Ramos (cell line): ENCODE results near the gene UFSP1.

Experiments
- in situ Hi-C: fragments of 300-500 bp; cut with MboI; formaldehyde crosslinking; loops from one replicate; pipeline ENCODE4 v1.14.3; 2022; ENCODE audit warnings: low sequenced_read_pairs; ENCODE audit not compliant: unreplicated experiment

UFSP1 gene

DNA sequence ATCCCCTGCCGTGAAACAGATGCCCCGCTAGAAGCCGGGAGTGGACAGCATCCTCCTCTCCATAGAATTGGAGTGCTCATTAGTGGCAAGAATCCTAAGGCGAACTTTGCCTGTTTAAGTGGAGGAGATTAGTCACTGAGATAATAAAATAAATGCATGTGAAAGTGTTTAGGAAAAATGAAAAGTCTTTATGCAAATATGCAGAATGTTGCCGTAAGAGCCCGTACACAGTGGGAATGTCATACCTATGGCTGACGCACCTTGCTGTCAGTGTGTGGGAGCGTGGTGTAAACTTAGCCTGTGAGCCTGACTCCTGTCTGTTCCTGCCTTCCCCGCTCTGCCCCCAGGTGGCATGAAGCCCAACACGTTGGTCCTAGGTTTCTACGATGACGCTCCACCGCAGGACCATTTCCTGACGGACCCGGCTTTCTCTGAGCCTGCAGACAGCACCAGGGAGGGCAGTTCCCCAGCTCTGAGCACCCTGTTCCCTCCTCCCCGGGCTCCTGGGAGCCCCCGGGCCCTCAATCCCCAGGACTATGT lies 24.1 kb downstream of the UFSP1 start:
- in situ Hi-C loops, result loop anchor here (25.0 kb wide), 1 partner anchor 1597 kb away; the partner anchor contains the start of genes ALKBH4 and LRWD1

DNA sequence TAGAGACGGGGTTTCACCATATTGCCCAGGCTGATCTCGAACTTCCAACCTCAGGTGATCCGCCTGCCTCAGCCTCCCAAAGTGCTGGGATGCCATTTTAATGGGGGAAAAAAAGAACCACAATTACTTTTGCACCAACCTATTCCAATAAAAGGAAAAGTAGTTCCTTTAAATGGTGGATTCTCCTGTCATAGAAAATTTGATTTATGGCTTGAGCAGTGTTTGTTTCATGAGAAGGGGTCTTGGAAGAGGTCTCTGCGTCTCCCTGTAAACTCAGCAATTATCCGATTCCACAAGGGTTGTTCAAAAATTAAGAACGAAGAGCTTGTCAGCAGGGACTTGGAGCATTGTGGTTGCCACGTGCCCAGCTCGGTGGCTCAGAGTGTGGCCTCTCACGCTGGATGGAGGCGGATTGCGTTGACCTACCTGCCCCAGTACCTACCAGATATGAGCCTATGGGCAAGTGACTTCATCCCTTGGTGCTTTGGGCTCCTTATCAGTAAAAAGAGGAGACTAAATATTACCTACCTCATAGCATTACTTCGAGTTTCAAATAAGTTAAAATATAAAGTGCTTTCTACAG lies 25.2 kb downstream of the UFSP1 start:
- in situ Hi-C loops, result loop anchor here (25.0 kb wide), 1 partner anchor 1598 kb away; the partner anchor contains the start of genes ALKBH4 and LRWD1

DNA sequence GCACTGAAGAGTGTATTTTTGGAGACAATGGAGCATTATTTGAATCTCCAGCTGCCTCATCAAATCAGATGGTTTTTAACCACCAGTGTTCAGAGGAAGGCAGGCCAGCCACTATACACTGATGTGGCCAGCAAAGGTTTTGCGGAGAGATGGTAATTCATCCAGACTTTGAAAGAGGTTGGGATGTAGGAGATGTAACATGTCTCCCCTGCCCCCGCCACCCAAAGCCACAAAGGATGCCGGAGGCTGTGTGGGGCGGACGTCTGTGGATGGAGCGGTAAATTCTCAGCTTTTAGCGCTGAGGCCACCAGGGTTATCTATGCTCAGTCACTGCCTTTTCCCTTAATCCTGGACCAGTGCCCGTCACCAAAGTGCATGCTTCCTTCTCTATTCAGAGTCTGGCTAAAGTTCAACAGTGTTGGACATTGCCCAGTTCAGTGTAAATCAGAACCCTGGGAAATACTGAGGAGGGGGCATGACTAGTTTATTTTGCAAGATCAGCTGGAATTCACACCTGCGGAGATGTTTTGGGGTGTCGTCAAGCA lies 26.0 kb downstream of the UFSP1 start:
- in situ Hi-C loops, result loop anchor here (25.0 kb wide), 1 partner anchor 1599 kb away; the partner anchor contains the start of genes ALKBH4 and LRWD1

DNA sequence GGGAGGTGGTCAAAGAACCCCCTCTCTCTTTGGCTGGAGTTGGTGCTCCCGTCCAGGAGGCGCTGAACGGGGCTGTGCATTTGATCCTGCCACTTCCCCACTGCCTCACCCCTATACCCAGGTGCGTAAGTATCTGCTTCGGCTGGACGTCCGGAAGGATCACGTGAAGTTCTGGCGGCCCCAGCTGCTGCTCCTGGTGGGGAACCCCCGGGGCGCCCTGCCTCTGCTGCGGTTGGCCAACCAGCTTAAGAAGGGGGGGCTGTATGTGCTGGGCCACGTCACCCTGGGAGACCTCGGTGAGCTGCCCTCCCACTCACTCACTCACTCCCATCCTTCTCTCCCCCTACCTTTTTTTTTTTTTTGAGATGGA lies 27.9 kb downstream of the UFSP1 start:
- in situ Hi-C loops, result loop anchor here (25.0 kb wide), 1 partner anchor 1601 kb away; the partner anchor contains the start of genes ALKBH4 and LRWD1

DNA sequence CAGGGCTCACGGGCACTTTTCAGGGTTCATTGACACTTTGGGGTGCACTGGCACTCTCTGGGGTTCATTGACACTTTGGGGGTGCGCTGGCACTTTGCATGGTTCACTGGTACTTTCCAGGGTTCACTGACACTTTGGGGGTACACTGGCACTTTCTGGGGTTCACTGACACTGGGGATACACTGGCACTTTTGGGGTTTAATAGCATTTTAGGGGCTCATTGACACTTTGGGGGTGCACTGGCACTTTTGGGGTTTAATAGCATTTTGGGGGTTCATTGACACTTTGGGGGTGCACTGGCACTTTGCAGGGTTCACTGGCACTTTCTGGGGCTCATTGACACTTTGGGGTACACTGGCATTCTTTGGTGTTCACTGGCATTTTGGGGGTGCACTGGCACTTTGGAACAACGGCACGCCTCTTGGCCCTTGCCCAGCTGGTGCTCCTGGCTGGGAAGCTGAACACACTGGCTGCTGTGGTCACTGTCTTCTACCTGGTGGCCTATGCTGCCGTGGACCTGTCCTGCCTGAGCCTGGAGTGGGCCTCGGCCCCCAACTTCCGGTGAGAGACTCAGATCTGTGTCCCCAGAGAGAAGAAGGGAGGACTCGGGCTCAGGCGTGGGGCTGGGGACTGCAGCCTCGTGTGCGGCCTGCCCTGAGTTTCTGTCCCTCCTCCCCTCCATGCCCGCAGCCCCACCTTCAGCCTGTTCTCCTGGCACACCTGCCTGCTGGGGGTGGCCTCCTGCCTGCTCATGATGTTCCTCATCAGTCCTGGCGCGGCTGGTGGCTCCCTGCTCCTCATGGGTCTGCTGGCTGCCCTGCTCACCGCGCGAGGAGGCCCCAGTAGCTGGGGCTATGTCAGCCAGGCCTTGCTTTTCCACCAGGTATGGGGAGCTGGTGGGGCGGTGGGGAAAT lies 28.6 kb downstream of the UFSP1 start:
- in situ Hi-C loops, result loop anchor here (25.0 kb wide), 1 partner anchor 1601 kb away; the partner anchor contains the start of genes ALKBH4 and LRWD1

DNA sequence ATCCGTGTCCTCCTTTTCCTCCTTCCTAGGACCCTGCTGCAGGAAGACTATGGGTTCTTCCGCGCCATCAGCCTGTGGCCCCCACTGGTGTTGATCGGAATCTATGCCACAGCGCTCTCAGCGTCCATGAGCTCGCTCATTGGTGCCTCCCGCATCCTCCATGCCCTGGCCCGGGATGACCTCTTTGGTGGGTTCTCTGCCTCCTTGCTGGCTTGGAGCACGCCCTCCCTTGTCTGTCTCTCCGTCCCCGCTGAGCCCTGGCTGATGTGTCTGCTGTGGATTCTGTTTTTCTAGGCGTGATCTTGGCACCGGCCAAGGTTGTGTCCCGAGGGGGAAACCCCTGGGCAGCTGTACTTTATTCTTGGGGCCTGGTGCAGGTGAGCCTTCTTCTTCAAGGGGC lies 29.7 kb downstream of the UFSP1 start:
- in situ Hi-C loops, result loop anchor here (10.0 to 25.0 kb wide), 2 partner anchors 155 to 1602 kb away; partner anchors contain the start of genes ALKBH4, LRWD1 and POP7

DNA sequence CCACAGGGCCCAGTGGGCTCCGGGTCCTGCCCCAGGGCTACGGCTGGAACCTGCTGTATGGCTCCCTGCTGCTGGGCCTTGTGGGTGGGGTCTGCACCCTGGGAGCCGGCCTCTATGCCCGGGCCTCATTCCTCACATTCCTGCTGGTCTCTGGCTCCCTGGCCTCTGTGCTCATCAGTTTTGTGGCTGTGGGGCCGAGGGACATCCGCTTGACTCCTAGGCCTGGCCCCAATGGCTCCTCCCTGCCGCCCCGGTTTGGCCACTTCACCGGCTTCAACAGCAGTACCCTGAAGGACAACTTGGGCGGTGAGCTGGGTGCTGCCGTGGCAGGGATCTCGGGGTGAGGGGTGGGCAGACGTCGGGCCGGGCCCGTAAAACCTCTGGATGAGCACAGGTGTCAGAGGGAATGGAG lies 32.6 kb downstream of the UFSP1 start:
- in situ Hi-C loops, result loop anchor here (10.0 to 25.0 kb wide), 2 partner anchors 152 to 1605 kb away; partner anchors contain the start of genes ALKBH4, LRWD1 and POP7

DNA sequence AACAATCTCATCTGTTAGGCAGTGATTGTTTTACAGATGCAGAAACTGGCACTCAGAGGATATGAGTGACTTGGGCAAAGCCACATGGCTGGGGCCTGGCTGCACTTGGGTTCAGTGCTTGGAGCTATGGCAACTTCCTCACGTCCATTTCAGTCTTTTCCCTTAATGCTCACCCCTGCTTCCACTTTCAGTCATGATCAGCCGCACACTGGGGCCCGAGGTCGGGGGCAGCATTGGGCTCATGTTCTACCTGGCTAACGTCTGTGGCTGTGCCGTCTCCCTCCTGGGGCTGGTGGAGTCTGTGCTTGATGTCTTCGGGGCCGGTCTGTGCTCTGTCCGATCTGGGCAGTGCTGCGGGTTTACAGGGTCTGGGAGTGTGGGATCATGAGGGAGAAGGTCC lies 34.0 kb downstream of the UFSP1 start:
- in situ Hi-C loops, result loop anchor here (10.0 to 25.0 kb wide), 2 partner anchors 151 to 1607 kb away; partner anchors contain the start of genes ALKBH4, LRWD1 and POP7

DNA sequence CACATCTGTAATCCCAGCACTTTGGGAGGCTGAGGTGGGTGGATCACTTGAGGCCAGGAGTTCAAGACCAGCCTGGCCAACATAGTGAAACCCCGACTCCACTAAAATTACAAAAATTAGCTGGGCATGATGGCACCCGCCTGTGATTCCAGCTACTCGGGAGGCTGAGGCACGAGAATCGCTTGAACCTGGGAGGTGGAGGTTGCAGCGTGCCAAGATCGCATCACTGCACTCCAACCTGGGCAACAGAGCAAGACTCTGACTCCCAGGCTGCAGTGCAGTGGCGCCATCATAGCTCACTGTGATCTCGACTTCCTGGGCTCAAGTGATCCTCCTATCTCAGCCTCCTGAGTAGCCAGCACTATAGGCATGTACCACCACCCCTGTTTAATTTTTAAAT lies 34.6 kb downstream of the UFSP1 start:
- in situ Hi-C loops, result loop anchor here (10.0 to 25.0 kb wide), 2 partner anchors 150 to 1607 kb away; partner anchors contain the start of genes ALKBH4, LRWD1 and POP7

DNA sequence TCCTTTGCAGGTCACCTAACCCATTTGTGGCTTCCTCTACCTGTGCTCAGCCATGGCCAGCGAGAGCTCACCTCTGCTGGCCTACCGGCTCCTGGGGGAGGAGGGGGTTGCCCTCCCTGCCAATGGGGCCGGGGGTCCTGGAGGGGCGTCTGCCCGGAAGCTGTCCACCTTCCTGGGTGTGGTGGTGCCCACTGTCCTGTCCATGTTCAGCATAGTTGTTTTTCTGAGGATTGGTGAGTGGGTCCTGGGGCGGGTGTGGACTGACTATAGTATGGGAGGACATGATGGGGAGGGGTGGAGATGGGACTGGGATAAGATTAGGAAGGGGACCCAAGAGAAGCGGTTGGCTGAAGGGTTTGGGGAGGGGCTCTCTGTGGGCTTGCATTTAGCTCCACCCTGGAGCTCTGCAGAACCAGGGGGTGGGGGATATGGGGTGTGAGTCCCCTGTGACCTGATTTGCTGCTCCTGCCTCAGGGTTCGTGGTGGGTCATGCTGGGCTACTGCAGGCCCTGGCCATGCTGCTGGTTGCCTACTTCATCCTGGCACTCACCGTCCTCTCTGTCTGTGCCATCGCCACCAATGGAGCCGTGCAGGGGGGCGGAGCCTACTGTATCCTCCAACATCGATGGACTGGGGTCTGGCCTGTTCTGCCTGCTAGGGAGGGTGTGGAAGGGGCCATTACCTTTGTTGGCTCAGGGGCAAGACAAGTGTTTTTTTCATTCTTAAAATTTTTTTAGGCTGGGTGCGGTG lies 35.2 kb downstream of the UFSP1 start:
- in situ Hi-C loops, result loop anchor here (10.0 to 25.0 kb wide), 2 partner anchors 150 to 1608 kb away; partner anchors contain the start of genes ALKBH4, LRWD1 and POP7

DNA sequence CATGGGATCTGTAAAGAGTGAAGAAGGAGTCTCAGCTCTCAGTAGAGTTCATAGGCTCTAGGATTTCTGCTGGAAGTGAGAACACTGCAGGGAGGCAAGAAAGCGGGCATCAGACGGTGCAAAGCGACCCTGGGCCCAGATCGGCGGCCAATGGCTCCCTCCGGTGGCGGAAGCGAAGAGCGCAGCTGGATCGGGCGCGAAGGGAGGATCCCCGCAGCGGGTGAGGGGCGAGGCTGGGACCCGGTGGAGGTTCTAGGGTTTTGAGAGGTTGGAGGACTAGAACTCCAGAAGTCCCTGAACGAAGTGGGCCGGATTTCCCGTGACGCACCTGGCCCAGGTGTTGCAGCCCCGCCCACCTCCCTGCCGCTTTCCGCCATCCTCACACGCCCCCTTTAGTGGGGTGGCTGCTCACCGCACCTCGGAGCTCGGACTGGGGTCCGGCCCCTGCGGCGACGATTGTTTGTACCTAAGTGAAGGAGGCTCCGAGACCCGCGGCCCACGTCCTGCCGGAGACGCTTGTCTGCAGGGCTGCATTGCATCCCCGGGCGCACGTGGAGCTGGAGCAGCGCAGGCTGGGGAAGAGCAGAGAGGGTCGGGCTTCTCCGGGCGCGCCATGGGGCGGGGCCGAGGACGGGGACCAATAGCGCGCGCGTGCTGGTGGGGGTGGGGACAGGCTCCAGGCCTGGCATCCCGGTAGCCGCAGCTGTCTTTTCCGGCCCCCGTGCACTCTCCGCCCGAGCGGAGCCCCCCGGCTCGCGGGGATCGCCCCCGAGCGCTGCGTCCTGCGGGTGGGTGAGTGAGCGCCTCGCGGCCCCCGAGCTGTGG lies 37.3 kb downstream of the UFSP1 start, which contains the start of gene SLC12A9:
TSS of gene SLC12A9 (plus strand) at position 666 of the 825 bp plus-strand sequence. CDS start 1,485 bp downstream, outside the sequence.
- in situ Hi-C loops, result loop anchor here (10.0 to 25.0 kb wide), 2 partner anchors 147 to 1610 kb away; partner anchors contain the start of genes ALKBH4, LRWD1 and POP7

DNA sequence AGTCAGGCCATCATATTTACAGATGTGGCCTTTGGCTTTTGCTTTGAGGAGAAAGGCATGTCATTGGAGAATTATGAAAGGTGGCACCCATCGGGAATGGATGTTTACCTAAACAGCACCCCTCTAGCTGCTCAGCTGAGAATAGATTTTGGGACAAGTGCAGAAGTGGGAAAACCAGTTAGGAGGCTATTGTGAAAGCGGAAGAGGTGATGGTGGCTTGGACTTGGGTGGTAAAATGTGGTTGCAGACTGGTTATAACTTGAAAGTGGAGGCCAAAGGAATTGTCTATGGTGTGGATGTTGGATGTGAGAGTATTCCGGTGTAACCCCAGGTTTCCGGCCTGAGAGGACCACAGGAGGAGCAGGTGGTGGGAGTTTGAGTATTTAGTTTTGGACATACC lies 42.2 kb downstream of the UFSP1 start:
- in situ Hi-C loops, result no loop called here

DNA sequence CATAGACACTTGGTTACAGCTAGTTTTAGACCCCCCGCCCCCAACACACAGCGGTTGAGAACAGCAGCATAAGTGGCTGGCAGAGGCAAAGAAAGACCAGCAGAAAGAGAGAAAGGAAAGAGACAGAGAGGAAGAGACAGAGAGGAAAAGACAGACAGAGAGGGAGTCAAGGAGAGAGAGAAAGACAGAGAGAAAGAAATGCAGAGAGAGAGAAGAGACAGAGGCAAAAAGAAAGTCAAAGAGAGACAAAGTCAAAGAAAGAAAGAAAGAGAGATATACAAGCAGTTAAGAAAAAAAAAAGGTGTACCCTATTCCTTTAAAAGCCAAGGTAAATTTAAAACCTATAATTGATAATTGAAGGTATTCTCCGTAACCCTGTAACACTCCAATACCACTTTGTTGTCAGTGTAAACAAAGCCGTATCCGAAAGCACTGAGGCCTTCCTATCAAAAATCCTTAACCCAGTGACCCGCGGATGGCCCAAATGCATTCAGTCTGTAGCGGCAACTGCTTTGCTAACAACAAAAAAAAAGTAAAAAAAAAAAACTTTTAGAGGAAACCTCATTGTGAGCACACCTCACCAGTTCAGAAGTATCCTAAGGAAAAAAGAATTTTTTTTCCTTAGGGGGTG lies 48.9 kb downstream of the UFSP1 start:
- in situ Hi-C loops, result no loop called here

DNA sequence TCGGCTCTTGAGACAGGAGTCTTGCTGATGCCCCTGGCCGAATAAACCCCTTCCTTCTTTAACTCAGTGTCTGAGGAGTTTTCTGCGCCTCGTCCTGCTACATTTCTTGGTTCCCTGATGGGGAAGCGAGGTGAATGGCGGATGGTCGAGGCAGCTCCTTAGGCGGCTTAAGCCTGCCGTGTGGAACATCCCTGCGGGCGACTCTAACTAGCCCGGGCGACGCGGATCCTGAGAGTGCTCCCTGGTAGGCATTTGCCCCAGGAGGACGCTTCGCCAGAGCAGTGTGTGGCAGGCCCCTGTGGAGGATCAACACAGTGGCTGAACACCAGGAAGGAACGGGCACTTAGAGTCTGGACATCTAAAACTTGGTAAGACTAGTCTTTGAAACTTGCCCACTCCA lies 50.2 kb downstream of the UFSP1 start:
- in situ Hi-C loops, result no loop called here
